HG03439 (cell line): ENCODE results near the gene THRB.

Experiments used
- ATAC-seq: cut with Tn5 transposase; IDR thresholded peaks from one replicate; pipeline ENCODE4 v1.9.1; 2021; ENCODE audit warnings: mild to moderate bottlenecking, moderate library complexity; ENCODE audit not compliant: unreplicated experiment

Gene THRB

DNA sequence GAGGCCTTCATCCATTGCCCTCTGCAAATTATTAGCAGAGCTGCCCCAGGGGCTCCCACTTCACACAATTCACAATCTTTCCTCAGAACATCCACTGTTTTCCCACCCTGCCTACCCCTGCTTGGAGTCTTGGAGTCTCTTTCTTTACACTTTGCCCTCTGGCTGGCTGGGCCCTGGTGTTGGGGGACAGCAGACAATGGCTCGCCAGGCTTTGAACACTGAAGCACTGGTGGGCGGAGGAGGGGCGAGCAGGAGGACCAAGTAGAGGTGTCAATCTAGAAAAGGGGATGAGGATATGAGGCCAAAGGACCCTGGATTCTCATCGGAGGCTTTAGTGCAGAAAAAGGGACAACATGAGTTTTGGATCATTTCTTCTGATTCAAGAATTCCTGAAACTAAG is 337.5 kb downstream of the THRB start:
- ATAC-seq, result no peak

DNA sequence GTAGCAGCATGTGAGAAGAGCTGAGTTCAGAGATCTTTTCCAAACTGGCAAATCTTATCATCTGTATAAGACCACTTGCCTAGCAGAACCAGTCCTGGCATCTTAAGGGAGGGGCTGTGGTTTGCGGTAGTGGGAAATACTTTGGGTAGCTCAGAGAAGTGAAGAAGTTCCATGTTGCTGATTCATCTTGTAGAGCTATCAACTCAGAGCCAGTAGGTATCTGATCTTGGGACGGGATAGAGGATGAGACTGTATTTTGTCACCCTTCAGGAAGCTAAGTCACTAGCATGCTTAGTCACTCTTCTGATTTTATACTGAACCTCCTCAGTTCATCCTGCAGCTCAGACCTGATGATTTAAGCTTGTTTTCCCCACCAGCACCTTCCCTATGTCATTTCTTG is 338.2 kb downstream of the THRB start:
- no peak for ATAC-seq

DNA sequence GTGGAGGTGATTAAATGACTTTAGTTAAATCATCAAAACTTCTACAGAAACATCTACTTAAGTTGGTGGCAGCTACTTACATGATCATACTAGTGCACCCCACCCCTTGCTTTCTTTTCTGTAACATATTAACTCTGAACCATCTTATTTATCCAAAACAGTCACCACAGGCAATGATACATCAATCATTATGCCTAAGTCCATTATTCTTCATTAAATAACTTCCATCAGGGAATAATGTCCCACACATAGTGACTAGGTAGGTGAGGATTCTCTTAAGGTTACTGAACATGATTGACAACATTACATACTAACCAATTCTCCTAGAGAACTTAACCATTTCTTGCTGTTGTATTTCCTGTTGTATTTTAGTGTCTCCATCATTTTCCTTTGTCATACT is 339.4 kb downstream of the THRB start:
- ATAC-seq, result no peak

DNA sequence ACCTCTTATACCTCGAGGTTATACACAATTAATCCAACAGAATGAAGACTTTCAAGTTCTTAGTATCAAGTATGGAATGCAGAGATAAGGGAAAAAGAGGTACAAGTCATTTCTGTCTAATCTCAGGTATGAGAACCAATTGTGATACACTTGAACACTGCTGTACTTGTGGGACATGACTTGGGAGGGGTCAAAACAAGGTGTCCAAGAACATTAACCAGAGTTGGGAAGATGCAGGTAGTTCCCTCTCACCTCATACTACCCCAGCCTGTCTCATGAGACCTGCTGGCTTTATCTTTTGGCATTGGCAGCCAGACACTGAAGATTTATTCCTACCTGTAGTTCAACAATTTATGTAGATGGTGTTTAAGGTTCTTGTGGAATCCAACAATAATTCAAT is 339.9 kb downstream of the THRB start:
- ATAC-seq, result no peak

DNA sequence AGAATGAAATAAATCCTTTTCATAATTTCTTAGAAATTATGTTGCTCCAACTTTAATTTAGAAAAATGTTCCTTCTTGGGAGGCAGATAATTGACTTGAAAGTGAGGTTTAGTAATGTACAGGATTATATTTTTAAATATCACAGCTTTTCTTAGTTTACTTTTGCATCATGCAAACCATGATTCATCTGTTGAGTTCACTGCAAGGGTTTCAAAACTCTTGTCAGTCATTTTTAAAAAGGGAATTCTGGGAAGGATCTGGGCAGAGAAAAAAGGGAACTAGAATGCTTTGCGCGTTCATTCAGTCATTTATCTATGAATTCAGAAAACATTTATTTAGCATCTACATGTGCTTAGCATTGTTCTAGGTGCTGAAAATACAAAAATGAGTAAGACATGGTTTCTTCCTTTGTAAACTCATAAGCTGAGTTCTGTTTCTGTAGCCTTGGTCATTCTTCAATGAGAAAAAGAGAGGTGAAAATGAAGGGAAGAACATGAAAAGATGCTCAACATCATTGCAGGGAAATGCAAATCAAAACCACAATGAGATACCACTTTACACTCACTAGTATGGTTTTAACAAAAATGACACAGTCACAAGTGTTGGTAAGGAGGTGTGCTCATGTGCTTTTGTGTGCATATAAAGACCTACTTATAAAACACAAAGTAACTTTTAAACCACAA is 340.5 kb downstream of the THRB start:
- peak; percentile 92 for ATAC-seq

DNA sequence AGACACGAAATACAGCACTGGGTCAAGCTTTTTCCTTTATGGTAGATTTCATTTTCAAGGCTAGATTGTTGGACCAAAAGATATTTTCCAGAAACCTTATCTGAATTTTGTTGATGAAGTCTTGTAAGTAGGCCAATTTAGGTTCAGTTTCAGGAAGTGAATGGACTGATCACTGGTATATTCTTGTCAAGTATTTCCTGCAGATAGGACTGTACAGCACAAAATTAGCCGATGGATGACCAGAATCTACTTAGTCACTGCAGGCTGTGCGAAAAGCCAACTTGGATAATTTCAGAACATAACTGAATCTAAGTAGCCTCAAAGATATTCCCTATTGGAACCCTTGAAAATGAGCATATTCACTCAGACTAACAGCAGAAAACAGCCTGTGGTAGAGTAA is 343.1 kb downstream of the THRB start:
- no peak for ATAC-seq

DNA sequence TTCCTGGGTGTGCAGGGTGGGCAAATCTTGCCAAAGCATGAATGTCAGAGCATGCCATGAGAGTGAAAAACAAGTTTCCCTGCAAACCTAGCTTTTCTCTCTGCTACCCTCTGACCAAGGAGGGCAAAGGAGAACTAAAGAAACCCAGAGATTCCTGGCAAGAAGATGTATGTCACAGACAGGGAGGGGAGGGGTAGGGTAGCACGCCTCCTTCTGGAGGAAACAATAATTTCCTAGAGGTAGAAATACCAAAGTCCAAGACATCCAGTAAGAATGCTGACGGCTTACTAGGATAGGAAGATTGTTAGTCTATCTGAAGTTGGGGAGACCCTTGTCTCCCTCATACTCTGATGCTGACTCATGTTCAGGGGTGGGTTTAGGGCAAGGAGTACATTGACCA is 345.6 kb downstream of the THRB start:
- no peak for ATAC-seq

DNA sequence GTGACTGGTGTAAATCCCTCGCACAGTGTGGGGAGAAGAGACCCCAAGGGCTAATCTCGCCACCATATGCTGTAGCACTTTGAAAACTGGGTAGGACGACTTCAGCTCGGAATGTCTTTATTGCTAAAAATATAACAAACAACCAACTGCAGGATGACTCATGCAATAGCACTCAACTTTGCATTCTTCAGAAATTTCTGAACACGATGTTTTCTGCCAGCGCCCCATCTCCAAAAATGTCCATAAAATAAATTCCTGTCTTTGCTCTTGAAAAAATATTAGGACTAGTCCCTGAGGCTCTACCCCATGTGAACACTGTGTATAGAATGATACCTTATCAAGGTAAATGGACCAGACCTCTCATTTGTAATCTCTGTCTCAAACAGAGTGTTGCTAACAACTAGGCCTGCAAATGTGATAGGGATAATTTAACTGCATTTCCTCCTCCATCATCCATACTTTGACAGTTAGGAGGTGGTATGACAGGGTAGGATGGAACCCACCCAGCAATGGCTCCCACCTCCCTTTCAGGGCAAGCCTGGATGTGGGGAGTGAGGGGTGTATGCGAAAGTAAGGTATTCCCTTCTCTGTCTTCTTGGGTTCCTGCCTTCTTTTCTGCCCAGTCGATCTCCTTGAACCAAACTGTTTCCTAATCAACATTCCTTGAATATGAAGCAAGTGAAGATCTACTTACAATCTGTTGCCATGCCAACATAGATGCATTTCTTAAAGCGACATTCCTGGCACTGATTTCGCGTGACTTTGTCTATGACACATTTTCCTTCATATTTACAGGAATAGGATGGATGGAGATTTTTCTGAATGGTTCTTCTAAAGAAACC is 348.4 kb downstream of the THRB start:
- ATAC-seq, result no peak

DNA sequence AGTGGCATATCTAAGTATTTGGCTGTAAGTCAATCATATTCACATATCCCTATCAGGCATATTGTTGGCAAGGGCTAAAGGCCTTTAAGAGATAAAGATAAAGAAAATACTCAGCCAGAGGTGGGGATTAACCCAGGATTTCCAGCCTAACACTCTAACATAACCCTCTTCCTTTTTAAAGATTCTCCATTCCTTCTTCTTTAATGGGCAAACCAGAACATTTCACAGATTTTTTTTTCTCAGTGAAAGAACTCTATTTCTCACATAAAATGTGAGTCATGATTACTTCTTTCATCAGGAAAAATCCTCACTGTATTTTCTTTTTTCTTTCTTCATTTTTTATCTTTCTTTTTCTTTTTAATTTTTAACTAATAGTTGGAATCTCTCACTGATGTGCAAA is 349.2 kb downstream of the THRB start:
- ATAC-seq, result no peak

DNA sequence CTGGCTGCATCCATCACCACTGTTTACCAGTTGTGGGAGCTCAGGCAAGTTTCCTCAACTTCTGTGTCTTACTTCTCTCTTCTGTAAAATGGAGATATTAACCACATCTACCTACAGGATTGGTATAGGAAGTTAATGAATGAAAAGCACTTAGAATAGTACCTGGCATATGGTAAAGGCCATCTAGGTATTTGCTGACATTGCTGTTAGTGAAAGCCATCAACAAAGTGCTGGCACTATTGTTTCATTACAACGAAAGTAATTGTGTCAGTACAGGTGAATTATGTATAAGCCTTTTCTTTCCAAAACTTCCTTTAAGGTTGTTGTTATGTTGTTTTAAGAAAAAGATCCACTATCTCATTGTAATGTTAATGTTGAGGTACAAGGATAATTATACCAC is 352.5 kb downstream of the THRB start:
- ATAC-seq, result no peak

DNA sequence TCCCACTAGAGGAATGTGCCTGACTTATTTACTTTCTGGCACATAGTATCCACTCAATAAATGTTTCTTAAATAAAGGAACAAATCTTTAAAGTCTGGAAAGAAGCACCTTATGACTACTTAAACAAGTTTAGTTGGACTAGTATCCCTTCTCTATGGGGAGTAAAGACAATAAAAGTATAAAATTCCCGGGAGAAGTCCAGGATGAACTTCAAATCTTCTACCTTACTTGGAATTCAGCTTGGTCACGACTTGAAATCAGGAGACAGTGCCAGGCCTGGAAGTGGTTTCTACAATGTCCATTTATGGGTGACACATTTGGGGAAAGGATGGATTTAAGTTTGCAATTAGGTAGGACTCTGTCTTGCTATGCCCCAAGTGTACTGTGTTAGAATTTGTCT is 353.1 kb downstream of the THRB start:
- ATAC-seq, result no peak

DNA sequence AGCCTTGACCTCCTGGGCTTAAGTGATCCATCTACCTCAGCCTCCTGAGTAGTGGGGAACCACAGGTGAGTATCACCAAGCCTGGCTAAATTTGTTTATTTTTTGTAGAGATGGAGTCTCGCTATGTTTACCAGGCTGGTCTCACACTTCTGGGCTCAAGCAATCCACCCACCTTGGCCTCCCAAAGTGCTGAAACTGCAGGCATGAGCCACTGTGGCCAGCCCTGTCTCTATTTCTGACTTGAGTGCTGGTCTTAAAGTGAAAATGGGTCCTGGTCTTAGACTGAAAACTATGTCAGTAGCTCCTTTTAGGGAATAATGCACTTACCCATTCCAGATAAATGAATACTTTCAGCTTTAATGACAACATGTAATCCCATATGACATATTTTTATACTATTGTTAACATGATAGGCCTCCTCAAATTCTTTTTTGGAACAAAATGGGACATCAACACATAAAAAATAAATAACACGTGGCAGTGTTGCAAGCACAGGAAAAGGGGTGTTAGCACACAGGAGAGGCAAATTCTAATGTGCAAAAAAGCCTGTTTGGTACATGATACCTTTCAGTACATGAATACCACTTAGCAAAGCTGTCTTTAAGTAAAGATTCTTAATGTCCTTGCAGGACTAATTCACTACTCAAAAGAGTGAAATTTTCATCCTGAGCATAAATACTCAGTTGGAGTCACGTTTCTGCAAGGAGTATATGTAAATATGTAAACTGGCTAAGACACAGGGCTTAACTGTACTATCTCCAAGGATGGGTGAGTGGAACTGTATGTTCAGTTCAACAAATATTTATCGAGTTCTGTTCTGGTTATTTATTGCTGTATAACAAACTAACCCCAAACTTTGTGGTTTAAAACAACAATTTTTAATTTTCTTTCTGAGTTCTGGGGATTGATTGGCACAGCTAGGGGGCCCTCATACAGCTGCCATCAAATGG is 354.9 kb downstream of the THRB start:
- no peak for ATAC-seq

DNA sequence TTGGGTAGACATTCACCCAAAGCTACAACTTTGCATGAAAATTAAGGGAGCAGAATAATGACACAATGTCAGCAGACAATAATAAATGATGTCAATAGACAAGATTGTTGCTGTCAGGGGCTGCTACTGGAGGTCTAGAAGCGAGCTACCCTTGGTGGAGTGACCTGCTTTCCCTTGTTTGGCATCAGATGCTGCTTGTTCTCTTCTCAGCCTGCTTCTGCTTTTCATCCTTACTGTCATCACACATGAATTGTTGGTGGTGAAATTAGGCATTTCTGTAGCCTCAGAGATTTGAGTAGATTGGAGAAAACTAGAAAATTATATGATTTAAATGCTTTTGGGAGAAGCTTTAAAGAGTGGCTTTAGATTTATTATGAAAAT is 355.8 kb downstream of the THRB start:
- no peak for ATAC-seq

DNA sequence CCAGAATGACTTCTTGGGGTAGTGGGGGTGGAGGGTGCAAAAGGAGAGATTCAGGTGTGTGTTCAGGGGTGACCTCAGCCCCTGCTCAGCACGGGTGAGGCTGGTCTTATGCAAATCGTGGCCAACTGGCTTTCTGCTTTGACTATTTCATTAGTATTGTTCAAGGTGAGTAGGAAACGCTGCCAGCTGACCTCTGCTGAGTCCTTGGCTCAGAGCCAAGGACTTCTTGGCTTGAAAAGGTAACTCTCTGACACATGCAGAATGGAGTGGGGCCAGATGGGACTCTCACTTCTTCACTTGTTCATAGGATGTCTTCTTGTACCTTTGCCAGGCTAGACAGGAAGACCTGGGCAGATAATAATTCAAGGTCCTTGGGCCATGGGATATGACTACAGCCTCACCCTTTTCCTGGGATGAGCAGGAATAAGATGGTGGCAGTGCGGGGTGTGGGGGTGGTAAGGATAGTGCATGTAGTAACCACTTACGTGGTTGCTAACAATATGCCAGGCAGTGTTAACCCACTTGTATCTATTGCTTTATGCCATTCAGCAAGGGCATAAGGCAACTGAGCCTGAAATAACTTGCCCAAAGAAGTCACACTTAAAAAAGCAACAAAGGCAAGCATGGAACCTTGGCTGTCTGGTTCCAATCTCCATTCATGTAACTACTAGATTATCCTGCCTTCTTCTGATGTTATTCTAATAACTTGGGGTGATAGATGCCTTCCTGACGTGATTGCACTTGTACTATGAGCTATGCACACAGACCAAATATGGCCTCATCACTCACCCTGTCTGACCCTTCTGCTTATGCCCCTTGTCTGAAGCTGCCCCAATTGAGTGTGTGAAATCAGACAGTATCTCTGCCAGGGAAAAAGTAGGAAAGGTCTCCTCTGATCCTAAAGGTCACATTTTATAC is 356.4 kb downstream of the THRB start:
- no peak for ATAC-seq

DNA sequence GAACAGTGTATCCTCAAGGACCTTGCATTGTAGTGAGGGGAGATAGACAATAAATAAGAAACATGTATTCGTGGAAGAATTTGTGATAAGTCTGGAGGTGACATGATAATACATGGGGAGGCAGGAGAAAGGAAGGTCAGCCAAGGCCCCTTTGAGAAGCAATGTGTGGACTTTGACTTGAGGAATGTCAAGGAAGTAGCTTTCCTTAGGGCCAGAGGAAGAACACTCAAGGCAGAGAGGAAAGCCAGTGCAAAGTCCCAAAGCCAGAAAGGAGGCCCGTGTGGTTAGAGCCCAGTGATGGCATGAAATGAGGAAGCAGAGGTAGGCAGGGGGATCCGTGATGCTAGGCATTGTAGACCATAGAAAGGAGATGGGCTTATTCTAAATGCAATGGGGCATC is 357.3 kb downstream of the THRB start:
- no peak for ATAC-seq

DNA sequence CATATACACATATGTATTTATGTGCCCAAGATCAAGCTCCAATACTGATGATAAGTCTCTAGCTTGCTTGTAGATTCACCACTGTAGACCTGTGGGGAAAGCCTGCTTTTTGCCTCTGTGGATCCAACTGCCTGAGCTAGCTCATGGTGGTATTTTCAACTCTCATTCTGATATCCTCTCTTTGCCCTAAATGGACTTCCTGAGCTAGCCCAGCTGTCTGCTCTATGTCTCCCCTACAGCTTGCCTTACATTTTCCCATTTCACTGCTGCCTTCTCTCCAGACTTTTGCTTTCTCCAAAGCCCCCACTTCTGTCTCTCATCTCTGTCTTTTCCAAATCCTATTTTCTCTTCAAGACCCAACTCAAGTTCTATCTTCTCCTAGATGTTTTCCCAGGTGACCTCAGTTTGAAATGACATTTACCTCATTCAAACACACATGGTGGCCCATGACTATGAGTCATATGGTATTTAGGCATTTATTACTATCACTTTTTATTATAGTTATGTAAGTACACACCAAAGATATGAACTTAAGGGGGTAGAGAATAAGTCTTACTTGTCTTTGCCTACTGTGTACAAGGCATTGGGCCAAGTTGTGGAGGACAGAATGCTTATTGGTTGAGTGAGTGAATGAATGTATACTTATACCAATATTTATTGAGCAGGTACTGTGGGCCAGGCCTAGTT is 357.9 kb downstream of the THRB start:
- no peak for ATAC-seq

DNA sequence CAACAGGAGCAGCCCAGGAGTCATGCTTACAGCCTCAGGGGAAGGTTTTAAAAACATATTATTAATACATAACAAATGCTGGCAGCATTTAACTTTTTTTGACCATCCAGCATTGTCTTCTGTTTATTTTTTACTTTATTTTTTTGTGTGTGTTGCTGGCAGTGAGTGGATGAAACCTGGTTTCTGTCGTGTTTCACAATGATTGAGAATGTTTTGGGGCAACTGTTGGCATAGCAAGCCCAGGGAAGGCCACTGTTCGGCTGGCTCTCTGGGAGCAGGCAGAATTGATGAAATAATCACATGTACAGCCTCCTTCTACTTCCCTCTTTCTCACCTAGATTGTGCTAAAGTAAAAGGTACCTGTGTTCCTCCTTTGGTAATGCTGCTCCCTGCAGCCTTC is 359.4 kb downstream of the THRB start:
- ATAC-seq, result no peak

DNA sequence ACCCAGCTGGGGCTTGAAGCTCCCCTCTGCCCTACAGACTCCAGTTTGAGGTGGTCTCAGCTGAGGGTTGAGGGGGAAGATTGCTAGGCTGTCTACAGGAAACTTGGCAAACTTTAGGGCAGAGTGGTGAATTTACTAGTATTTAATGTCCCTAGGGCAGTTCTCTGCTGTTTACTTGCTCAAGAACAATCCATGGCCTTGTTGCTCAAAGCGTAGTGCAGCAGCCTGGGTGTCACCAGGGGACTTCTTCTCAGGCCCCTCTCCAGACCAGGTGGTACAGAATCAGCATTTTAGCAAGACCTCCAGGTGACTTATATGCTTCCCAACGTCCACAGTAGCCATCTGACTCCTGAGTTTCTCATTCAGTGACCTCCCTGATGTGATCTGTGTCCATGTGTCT is 360.7 kb downstream of the THRB start:
- no peak for ATAC-seq

DNA sequence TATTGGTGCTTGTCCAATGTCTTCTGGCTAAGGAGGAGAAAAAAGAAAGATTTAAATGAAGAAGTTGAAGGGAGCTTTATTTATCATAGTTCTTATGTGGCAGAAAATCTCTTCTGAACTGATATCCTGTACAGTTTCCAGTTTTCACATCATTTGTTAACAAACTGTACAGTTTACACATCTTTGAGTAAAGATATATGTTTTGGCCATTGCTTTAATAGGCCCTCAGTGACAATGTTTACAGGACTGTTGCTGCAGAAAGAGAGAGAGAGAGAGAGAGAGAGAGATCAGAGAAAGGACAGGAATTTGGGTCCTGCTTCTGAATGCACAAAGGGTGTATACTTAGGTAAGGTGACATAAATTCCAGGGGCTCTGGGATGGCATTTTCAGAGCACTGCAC is 361.2 kb downstream of the THRB start:
- no peak for ATAC-seq

DNA sequence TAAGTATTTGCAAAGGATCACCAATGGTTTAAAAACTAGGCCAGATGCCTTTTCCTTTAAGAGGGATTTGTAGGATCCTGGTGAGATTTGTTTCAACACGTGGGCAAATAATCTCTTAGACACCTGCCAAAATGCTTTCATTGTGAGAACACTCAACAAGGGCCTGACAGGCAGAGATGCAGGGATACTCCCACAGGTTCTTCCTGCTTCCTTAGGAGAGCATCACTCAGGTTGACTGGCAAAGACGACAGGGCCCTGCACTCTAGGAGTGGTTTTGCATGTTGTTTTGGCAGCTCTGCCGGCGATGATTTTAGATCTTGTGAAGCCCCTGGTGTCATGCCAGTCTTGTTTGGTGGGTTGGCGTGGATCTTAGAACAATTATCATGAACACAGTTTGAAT is 365.1 kb downstream of the THRB start:
- ATAC-seq, result no peak
